ENCODE measurements around the gene PKIG. TPM values are rescaled to one million over a fixed set of nuclear protein-coding genes. Genes with fewer than 3 reads are reported as not detected.
A peak's percentile ranks its signal among the peaks of the same experiment; 100 is the strongest.

The PKIG gene
- total and polyA plus RNA-seq, 5 donors from 2014 or later = 0.44 to 1.6 (median 1.1) TPM

DNA sequence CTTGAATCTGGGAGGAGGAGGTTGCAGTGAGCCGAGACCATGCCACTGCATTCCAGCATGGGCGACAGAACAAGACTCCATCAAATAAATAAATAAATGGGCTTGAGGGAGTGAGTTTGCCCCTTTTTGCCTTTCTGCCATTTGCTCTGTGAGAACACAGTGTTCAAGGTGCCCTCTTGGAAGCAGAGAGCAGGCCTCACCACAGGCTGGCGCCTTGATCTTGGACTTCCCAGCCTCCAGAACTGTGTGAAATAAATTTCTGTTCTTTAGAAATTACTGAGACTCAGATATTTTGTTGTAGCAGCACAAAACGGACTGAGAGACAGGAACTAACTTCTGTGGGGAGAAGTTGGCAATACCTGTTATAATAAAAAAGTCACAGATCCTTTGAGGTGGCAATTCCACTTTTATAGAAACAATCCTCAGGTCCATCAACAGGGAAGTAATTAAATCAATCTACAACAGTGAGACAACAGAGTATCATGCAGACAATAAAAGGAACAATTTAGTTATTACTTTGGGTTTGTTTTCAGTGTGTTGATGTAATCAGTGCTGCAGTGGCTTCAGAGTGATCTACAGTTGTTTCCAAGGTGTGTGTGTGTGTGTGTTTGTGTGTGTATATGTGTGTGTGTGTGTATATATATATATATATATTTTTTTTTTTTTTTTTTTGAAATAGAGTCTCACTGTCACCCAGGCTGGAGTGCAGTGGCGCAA lies 24.5 kb downstream of the PKIG start:
- Mint-ChIP-seq H3K9me3 (no peaks in the 10 kb centered on the region), H3K4me1 (peaks cover 8 to 20% (median 11%) of the 10 kb centered on the region in 4 donors), H3K4me3 (no peak overlapping the region), H3K27ac (peak overlapping the region in 1 of 3 donors; percentile 44), H3K36me3 (peaks cover 4% of the 10 kb centered on the region), H3K27me3 (no peaks in the 10 kb centered on the region)
- DNase-seq (no peak), ATAC-seq (ENCODE audit: low read depth in 2 of 2) (no peak)
- H3K27me3 ChIP-seq (ENCODE audit: control insufficient read depth, insufficient read depth, low read length) = no peaks in the 10 kb centered on the region
- peaks cover 12% of the 10 kb centered on the region for H3K4me1 ChIP-seq (ENCODE audit: control insufficient read depth, insufficient read depth, low read length, poor library complexity, severe bottlenecking)
- no peak overlapping the region for H3K4me3 ChIP-seq (ENCODE audit: low read depth, low read length)
- H3K36me3 ChIP-seq (ENCODE audit: control insufficient read depth, insufficient read depth, low read length) = no peaks in the 10 kb centered on the region
- no peaks in the 10 kb centered on the region for H3K9me3 ChIP-seq (ENCODE audit: control insufficient read depth in 2 of 2, low read length in 2 of 2)
- no peak overlapping the region for H3K27ac ChIP-seq (ENCODE audit: insufficient read depth, low read length, poor library complexity, severe bottlenecking)

DNA sequence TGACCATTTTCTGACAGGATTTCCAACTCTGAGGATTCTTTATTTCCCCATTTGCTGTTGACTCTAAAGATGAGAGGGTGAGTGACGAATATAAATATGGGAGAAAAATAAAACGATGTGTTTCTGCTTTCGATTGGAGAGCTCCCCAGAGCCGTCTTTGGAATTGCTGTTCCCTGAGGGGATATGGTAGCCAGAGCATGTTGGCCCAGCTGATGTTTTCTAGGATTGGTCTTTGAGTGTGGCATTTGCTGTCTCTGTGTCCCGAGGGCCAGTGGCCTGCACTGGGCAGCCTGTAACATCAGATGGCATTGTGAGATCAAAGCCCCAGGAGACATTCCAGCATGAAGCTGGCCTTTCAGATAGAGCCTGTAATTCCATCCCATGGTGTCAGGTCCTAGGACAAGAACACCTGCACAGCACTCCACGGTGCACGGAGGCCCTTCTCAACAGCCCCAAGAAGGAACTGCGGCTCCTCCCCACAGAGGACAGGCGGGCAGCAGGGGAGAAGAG lies 26.7 kb downstream of the PKIG start:
- peaks cover 4% of the 10 kb centered on the region for H3K36me3 Mint-ChIP-seq

DNA sequence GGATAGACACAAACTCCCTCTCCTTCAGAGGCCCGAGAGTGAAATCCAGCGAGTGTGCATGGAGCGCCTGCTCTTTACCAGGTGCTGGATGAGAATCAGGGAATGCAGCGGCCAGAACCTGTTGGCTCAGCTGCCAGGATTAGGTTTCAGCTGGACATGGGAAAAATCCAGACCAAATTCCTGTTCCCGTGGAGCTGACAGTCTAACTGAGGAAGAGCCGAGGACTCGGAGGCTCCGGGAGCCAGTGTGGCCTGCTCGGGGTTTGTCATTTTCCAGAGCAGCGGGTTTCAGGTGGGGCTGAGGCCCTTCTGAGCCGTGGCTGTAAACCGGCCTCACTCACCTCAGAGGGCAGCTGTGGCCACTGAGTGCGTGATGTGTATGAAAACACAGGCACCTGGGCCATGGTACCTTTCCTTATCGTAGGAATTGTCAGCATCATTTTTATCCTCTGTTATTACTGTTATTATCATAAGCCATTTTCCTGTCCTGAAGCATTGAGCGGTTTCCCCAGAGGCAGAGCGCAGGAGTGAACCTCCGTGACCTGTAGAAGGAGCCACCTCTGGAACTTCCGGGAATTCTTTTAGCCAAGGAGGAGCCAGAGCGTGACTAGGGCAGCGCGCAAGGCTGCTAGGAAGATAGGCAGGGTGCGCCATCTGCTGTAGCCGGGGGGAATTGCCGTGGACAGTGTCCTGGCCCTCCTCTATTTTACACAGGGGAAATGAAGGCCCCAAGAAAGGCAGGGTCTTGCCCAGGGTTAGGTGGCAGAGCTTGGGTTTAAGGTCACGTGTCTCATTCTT lies 27.3 kb downstream of the PKIG start:
- Mint-ChIP-seq H3K4me3 (peak overlapping the region in 2 of 4 donors; percentile 64 to 67), H3K27me3 (no peaks in the 10 kb centered on the region), H3K4me1 (peaks cover 8 to 29% (median 12%) of the 10 kb centered on the region in 4 donors), H3K36me3 (peaks cover 4% of the 10 kb centered on the region), H3K27ac (peak overlapping the region; percentile 92 to 97 (median 97)), H3K9me3 (no peaks in the 10 kb centered on the region)
- peak; percentile 68 to 75 (median 74) for DNase-seq
- ATAC-seq (ENCODE audit: low read depth in 2 of 2) = peak; percentile 92 to 94
- peak overlapping the region; percentile 58 for H3K27ac ChIP-seq (ENCODE audit: insufficient read depth, low read length, poor library complexity, severe bottlenecking)
- H3K9me3 ChIP-seq (ENCODE audit: control insufficient read depth in 2 of 2, low read length in 2 of 2) = no peaks in the 10 kb centered on the region
- no peaks in the 10 kb centered on the region for H3K36me3 ChIP-seq (ENCODE audit: control insufficient read depth, insufficient read depth, low read length)
- H3K4me1 ChIP-seq (ENCODE audit: control insufficient read depth, insufficient read depth, low read length, poor library complexity, severe bottlenecking) = peaks cover 15% of the 10 kb centered on the region
- H3K27me3 ChIP-seq (ENCODE audit: control insufficient read depth, insufficient read depth, low read length) = no peaks in the 10 kb centered on the region
- peak overlapping the region; percentile 26 for H3K4me3 ChIP-seq (ENCODE audit: low read depth, low read length)

More for the DNA sequence above, 26.7 kb downstream of the PKIG start:
- Mint-ChIP-seq H3K27ac (peak overlapping the region in 1 of 3 donors; percentile 92), H3K4me3 (no peak overlapping the region), H3K4me1 (peaks cover 8 to 24% (median 11%) of the 10 kb centered on the region in 4 donors), H3K27me3 (no peaks in the 10 kb centered on the region), H3K9me3 (no peaks in the 10 kb centered on the region)
- Histone ChIP-seq H3K4me1 (ENCODE audit: control insufficient read depth, insufficient read depth, low read length, poor library complexity, severe bottlenecking) (peaks cover 12% of the 10 kb centered on the region), H3K9me3 (ENCODE audit: control insufficient read depth in 2 of 2, low read length in 2 of 2) (no peaks in the 10 kb centered on the region), H3K27me3 (ENCODE audit: control insufficient read depth, insufficient read depth, low read length) (no peaks in the 10 kb centered on the region), H3K27ac (ENCODE audit: insufficient read depth, low read length, poor library complexity, severe bottlenecking) (no peak overlapping the region), H3K4me3 (ENCODE audit: low read depth, low read length) (no peak overlapping the region), H3K36me3 (ENCODE audit: control insufficient read depth, insufficient read depth, low read length) (no peaks in the 10 kb centered on the region)
- ATAC-seq (ENCODE audit: low read depth in 2 of 2) (no peak), DNase-seq (no peak)

DNA sequence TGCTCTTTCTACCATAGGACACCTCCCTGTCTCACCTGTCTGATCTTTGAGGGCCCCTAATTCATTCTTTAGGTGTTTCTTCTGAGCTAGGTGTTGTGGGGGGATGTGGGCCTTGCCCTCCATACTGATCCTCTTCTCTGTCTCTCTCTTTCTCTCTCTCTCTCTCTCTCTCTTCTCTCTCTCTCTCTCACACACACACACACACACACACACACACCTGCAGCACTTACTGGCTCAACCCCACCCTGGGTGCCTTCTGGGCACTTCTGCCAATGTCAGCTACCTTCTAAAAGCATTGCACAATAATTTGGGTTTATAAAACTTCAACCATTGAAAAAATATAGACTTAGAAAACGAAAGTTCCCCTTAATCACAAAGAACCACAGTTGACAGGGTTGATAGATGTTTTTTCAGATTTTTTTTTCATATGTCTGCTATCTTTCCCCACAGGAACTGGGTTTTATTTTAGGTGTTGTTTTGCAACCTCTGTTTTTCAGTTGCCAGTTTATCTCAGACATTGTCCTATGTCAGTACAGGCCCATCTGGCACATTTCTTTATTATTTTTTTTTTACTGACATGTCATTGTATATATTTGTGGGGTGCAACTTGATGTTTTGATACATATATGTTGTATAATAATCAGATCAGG lies 28.1 kb downstream of the PKIG start:
- H3K9me3 Mint-ChIP-seq = no peaks in the 10 kb centered on the region
- peak in 2 of 3 donors; percentile 57 to 59 for DNase-seq
- Histone ChIP-seq H3K9me3 (ENCODE audit: control insufficient read depth in 2 of 2, low read length in 2 of 2) (no peaks in the 10 kb centered on the region), H3K36me3 (ENCODE audit: control insufficient read depth, insufficient read depth, low read length) (no peaks in the 10 kb centered on the region), H3K27ac (ENCODE audit: insufficient read depth, low read length, poor library complexity, severe bottlenecking) (peak overlapping the region; percentile 58), H3K4me3 (ENCODE audit: low read depth, low read length) (no peak overlapping the region), H3K27me3 (ENCODE audit: control insufficient read depth, insufficient read depth, low read length) (no peaks in the 10 kb centered on the region), H3K4me1 (ENCODE audit: control insufficient read depth, insufficient read depth, low read length, poor library complexity, severe bottlenecking) (peaks cover 22% of the 10 kb centered on the region)
- peak overlapping the region; percentile 97 for H3K27ac Mint-ChIP-seq
- H3K36me3 Mint-ChIP-seq = peaks cover 7% of the 10 kb centered on the region
- peaks cover 8 to 36% (median 17%) of the 10 kb centered on the region in 4 donors for H3K4me1 Mint-ChIP-seq
- ATAC-seq (ENCODE audit: low read depth in 2 of 2) = peak; percentile 22 to 25
- peak overlapping the region; percentile 53 to 81 (median 68) for H3K4me3 Mint-ChIP-seq
- H3K27me3 Mint-ChIP-seq = no peaks in the 10 kb centered on the region

DNA sequence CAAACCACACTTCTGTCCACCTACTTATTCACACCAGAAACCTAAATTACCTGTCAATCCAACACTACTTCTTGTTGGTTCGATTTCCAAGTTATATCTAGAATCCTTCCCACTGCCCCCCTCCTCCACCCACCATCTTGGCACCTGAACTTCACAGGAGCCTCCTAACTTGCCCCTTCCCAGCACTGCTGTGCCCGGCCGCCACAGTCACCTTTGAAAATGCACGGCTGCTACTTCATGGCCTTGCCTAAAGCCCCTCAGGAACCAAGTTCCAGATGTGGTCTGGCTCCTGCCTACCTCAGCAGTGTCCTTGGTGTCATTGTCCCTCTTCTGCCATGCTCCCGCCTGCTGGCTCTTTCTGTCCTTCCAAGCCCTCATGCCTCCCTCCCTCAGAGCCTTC lies 31.2 kb downstream of the PKIG start:
- Mint-ChIP-seq H3K27ac (peak overlapping the region in 2 of 3 donors; percentile 16 to 55), H3K4me3 (no peak overlapping the region), H3K27me3 (no peaks in the 10 kb centered on the region), H3K4me1 (peaks cover 13 to 62% (median 35%) of the 10 kb centered on the region in 4 donors), H3K9me3 (no peaks in the 10 kb centered on the region), H3K36me3 (peaks cover 3% of the 10 kb centered on the region)
- Histone ChIP-seq H3K27me3 (ENCODE audit: control insufficient read depth, insufficient read depth, low read length) (no peaks in the 10 kb centered on the region), H3K4me1 (ENCODE audit: control insufficient read depth, insufficient read depth, low read length, poor library complexity, severe bottlenecking) (peaks cover 38% of the 10 kb centered on the region), H3K9me3 (ENCODE audit: control insufficient read depth in 2 of 2, low read length in 2 of 2) (no peaks in the 10 kb centered on the region), H3K36me3 (ENCODE audit: control insufficient read depth, insufficient read depth, low read length) (no peaks in the 10 kb centered on the region), H3K4me3 (ENCODE audit: low read depth, low read length) (no peak overlapping the region), H3K27ac (ENCODE audit: insufficient read depth, low read length, poor library complexity, severe bottlenecking) (no peak overlapping the region)
- ATAC-seq (ENCODE audit: low read depth in 2 of 2) (no peak), DNase-seq (no peak)

DNA sequence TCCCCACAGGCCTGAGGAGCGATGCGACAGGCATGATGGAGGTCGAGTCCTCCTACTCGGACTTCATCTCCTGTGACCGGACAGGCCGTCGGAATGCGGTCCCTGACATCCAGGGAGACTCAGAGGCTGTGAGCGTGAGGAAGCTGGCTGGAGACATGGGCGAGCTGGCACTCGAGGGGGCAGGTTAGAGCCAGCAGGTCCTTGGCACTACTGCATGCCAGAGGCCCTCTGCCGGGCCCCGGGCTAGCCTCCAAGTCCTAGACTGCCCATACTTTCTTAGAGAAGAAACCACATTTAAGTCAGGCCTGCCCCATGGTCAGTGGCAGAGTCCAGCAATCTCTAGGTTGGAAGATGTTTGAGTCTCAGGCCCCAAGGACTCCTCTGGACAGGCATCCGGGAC lies 32.1 kb downstream of the PKIG start:
- no peak overlapping the region for H3K4me3 ChIP-seq (ENCODE audit: low read depth, low read length)
- H3K27ac Mint-ChIP-seq = peak overlapping the region; percentile 70 to 91 (median 89)
- no peaks in the 10 kb centered on the region for H3K27me3 Mint-ChIP-seq
- H3K4me3 Mint-ChIP-seq = peak overlapping the region in 1 of 4 donors; percentile 48
- peaks cover 44% of the 10 kb centered on the region for H3K4me1 ChIP-seq (ENCODE audit: control insufficient read depth, insufficient read depth, low read length, poor library complexity, severe bottlenecking)
- DNase-seq (no peak), ATAC-seq (ENCODE audit: low read depth in 2 of 2) (no peak)
- H3K9me3 ChIP-seq (ENCODE audit: control insufficient read depth in 2 of 2, low read length in 2 of 2) = no peaks in the 10 kb centered on the region
- peaks cover 13 to 70% (median 37%) of the 10 kb centered on the region in 4 donors for H3K4me1 Mint-ChIP-seq
- H3K36me3 Mint-ChIP-seq = peaks cover 7% of the 10 kb centered on the region
- no peaks in the 10 kb centered on the region for H3K27me3 ChIP-seq (ENCODE audit: control insufficient read depth, insufficient read depth, low read length)
- H3K9me3 Mint-ChIP-seq = no peaks in the 10 kb centered on the region
- H3K27ac ChIP-seq (ENCODE audit: insufficient read depth, low read length, poor library complexity, severe bottlenecking) = no peak overlapping the region
- no peaks in the 10 kb centered on the region for H3K36me3 ChIP-seq (ENCODE audit: control insufficient read depth, insufficient read depth, low read length)

DNA sequence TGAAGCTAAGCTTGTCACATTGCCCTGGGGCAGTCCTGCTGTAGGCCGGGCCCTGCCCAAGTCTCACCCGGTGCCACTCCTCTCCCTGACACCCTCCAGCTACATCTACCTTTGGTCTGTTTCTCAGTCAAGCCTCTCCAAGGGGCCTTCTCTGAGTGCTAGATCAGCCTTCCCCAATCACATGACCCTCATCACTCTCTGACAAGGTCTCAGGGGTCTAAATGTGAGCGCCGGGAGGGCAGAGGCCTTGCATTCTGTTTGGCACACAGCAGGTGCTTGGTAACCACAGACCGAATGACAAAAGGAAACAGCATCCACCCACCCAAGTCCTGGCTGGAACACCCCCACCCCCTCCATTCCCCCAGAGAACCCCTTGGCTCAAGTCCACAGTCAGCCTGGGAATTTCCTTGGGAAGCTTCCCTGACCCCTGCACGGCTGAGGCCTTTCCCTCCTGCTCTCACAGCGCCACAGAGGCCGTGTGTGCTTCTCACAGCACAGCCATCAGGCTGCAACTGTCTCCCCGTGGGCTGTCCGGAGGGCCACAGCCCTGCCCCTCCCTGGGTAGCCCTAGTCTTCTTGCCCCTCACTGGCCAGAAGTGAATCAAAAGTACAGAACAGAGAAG lies 32.9 kb downstream of the PKIG start:
- Histone ChIP-seq H3K4me1 (ENCODE audit: control insufficient read depth, insufficient read depth, low read length, poor library complexity, severe bottlenecking) (peaks cover 37% of the 10 kb centered on the region), H3K9me3 (ENCODE audit: control insufficient read depth in 2 of 2, low read length in 2 of 2) (no peaks in the 10 kb centered on the region), H3K27me3 (ENCODE audit: control insufficient read depth, insufficient read depth, low read length) (no peaks in the 10 kb centered on the region), H3K27ac (ENCODE audit: insufficient read depth, low read length, poor library complexity, severe bottlenecking) (no peak overlapping the region), H3K4me3 (ENCODE audit: low read depth, low read length) (no peak overlapping the region), H3K36me3 (ENCODE audit: control insufficient read depth, insufficient read depth, low read length) (peaks cover 7% of the 10 kb centered on the region)
- Mint-ChIP-seq H3K9me3 (no peaks in the 10 kb centered on the region), H3K36me3 (peaks cover 15% of the 10 kb centered on the region), H3K4me3 (peak overlapping the region in 1 of 4 donors; percentile 67), H3K27ac (peak overlapping the region; percentile 89 to 91 (median 89)), H3K4me1 (peaks cover 12 to 68% (median 32%) of the 10 kb centered on the region in 4 donors), H3K27me3 (no peaks in the 10 kb centered on the region)
- DNase-seq = peak in 2 of 3 donors; percentile 9 to 34
- ATAC-seq (ENCODE audit: low read depth in 2 of 2) = no peak
